GM12875 (cell line): ENCODE measurements around the gene LRIT1.

Experiments used
- H3K4me3 ChIP-seq: one replicate; pipeline ENCODE4 v1.5.1; 2011; ENCODE audit warnings: low read depth, low read length, control low read depth
- TF ChIP-seq, protein P1 (sequence below): IDR thresholded peaks from 2 replicates; pipeline ENCODE4 v1.5.1; 2011; ENCODE audit warnings: low read depth, mild to moderate bottlenecking, control low read depth, inconsistent platforms, low read length, moderate library complexity, borderline replicate concordance; ENCODE audit not compliant: insufficient read depth

Gene LRIT1

DNA sequence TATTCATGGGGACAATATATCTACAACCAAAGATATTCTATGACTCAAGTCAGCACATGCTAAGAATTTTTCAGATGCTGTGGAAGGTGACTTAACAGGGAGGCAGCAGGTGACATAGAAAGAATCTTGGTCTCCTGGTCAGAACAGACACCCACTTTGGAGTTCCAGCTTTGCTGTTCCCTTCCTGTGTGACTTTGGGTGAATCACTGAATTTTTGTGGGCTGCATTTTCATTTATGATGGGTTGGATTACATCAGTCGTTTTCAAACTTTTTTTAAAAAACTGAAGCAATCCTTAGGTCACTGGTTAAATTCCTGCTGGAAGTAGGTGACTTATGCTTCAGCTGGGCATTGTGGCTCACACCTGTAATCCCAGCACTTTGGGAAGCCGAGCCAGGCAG is 28.4 kb upstream of the LRIT1 start:
- TF ChIP-seq, protein P1, sequence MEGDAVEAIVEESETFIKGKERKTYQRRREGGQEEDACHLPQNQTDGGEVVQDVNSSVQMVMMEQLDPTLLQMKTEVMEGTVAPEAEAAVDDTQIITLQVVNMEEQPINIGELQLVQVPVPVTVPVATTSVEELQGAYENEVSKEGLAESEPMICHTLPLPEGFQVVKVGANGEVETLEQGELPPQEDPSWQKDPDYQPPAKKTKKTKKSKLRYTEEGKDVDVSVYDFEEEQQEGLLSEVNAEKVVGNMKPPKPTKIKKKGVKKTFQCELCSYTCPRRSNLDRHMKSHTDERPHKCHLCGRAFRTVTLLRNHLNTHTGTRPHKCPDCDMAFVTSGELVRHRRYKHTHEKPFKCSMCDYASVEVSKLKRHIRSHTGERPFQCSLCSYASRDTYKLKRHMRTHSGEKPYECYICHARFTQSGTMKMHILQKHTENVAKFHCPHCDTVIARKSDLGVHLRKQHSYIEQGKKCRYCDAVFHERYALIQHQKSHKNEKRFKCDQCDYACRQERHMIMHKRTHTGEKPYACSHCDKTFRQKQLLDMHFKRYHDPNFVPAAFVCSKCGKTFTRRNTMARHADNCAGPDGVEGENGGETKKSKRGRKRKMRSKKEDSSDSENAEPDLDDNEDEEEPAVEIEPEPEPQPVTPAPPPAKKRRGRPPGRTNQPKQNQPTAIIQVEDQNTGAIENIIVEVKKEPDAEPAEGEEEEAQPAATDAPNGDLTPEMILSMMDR: no peak
- no peak overlapping the region for H3K4me3 ChIP-seq

DNA sequence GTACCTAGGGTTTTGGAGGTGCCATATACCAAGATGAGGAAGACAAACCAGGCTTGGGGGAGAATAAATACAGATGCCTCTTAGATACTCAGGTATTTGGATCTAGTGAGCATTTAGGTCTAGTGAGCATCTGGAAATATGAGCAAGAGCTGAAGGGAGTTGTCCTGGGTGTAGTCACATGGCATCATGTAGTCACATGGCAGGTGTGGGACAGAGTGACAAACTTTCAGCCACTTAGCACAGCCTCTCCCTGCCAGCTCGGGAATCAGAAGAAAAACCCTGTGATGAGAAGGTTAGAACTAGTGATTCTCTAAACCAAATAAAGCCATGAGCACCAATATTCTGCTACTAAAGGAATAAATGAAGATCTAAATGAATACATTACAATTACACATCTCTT is 27.8 kb upstream of the LRIT1 start:
- TF ChIP-seq, protein P1: no peak

DNA sequence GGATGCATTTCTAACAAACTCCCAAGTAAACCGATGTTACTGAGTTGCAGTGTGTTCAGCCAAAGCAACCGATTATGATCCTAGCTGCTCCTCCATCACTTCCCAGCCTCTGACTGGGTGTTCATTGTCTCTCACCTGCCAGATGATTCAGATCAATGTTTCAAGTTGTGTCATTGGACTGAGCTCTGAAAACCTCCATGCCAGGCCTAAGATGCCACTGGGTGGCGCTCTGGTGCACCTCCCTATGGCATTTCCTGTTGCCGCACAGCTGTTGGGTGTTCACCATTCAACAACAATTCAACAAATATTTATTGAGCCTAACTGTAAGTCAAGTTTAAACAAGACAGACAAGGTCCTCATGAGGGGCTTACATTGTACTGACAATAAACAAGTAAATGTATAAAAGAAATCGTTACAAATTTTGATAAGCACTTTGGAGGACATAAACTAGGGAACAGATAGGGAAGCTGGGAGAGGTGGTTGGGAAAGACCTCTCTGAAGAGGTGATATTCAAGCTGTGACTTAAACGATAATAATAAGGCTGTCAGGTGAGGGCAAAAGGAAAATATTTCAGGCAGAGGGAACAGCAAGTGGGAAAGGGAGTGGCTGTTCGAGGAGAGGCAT is 26.3 kb upstream of the LRIT1 start:
- TF ChIP-seq, protein P1: peak; percentile 81
- no peak overlapping the region for H3K4me3 ChIP-seq

More for the DNA sequence above, 27.8 kb upstream of the LRIT1 start:
- no peak overlapping the region for H3K4me3 ChIP-seq

DNA sequence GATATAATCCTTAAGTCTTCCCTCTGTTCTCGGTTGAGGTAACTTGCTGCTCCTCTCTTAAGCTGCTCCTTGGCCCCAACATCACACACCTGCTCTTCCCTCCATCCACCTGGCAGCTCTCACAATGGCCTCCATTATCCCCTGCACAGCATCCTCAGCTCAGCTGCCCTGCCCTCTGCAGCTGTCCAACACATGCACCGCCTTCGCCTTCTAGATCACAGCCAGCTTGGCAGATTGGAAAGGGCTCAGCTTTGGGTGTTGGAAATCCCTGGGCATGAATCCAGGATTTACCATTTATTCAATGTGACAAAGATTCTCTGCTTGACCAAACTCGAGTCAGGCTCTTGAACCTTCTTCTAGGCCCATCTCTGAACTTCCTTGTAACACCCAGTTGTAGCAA is 24.1 kb upstream of the LRIT1 start:
- TF ChIP-seq, protein P1: no peak
- H3K4me3 ChIP-seq: no peak overlapping the region

DNA sequence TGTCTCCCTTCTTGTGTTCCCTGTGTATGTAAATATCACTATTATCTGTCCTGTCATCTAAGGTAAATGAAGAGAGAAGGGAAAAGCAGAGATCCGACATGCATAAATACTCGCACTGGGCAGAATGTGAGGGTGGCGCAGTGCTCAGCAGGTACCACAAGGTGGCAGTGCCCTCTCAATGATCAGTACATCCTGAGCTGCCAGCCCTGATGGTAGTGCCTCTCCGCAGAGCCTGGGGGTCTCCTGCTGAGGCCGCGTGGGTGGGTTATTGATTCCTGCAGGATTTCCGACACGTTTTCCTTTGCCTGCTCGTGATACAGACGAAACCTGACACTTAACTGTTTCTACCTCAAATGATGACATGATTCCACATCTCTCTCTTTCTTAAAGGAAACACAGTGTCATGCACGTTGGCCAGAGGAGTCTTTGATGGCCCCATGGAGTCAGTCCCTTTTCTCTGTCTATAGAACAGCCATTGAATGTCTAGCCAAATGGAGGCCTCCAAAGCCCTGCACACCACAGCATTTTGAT is 23.3 kb upstream of the LRIT1 start:
- no peak overlapping the region for H3K4me3 ChIP-seq
- TF ChIP-seq, protein P1: peak; percentile 96

DNA sequence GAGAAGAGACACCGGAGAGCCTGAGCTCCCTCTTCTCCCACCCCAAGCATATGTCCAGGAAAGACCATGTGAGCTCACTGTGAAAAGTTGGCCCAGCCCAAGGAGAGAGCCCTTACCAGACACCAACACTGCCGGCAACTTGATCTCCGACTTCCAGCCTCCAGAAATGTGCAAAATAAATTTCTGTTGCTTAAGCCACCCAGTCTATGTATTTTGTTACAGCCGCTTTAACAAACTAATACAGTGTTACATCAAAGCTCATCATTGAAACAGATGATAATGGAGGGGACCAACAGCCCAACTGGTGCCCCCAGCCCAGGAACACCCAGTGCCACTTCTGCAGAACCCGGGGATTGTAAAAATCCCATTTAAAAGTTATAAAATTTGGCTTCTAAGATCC is 22.4 kb upstream of the LRIT1 start:
- H3K4me3 ChIP-seq: no peak overlapping the region
- TF ChIP-seq, protein P1: no peak

DNA sequence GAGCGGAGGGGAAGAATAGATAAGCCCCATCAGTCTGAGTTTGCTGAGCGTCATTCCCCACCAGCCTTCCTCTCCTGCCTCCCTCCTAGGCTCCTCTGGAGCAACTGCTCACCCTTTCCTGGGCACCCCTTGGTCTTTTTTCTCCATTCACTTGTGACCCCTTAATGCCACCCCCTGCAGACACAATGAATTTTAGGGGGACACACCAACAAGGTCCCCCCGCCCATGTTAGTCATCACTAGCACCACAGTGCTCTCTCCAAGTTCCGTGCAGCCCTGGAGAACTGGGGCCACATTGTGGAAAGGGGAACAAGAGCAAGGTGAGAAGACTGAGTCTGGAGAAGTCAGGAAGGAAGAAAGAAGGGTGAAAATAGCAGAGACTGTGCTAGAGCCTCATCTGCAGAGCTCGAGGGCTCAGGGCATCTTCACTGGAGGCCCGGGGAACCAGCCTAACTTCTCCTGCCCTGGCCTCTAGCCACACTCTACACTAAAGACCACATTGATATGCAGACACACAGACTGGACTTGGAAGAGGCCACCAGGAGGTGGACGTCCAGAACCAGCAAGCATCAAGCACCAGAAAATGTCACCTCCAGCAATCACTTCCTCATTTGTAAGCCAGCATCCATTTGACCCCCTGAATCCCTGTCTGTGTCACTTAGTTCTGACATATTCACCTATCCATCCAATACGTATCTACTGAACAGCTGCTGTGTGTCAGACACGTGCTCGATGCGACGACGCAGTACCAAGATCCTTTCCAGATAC is 21.0 kb upstream of the LRIT1 start:
- H3K4me3 ChIP-seq: no peak overlapping the region
- TF ChIP-seq, protein P1: no peak
